Cardiac fibroblast (primary cell): ENCODE results near the gene SMAD3.

Experiments
- DNase-seq, 2 donors: peaks; one replicate each; pipeline versions ENCODE4 v3.0.0 to v3.0.0-alpha.2; 2010; ENCODE audit warnings: low read depth in 2 of 2
- H3K4me3 ChIP-seq, 2 donors: replicated peaks in 1 of 2; 1 replicate in 1 of 2; 2 replicates in 1 of 2; pipeline ENCODE4 v1.5.1; 2011; ENCODE audit warnings: low read depth in 2 of 2, low read length in 2 of 2, mild to moderate bottlenecking in 2 of 2, moderate library complexity in 1 of 2
- TF ChIP-seq, protein P1 (sequence below): IDR thresholded peaks from one replicate; pipeline ENCODE4 v1.5.1; 2011; ENCODE audit warnings: low read depth, mild to moderate bottlenecking, low read length, inconsistent platforms

SMAD3 gene

DNA sequence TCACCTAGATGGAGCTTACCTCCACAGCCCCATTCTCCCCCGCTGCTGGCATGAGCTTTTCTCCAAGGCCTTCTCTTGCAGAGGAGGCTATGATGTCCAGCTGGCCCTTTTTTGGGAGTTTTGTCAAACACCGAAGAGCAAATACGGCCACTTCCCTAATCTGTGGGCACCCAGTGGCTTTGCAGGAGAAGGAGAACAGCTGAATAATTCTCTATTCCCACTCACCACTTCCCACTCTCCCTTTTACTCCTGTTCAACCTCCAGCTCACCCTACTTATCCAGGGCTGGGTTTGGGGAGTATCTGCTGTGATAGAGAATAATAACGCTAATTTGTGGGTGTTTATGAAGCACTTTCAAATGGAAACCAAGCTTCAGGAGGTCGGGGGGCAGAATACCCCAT is 96.0 kb downstream of the SMAD3 start:
- no peak for DNase-seq
- TF ChIP-seq, protein P1, sequence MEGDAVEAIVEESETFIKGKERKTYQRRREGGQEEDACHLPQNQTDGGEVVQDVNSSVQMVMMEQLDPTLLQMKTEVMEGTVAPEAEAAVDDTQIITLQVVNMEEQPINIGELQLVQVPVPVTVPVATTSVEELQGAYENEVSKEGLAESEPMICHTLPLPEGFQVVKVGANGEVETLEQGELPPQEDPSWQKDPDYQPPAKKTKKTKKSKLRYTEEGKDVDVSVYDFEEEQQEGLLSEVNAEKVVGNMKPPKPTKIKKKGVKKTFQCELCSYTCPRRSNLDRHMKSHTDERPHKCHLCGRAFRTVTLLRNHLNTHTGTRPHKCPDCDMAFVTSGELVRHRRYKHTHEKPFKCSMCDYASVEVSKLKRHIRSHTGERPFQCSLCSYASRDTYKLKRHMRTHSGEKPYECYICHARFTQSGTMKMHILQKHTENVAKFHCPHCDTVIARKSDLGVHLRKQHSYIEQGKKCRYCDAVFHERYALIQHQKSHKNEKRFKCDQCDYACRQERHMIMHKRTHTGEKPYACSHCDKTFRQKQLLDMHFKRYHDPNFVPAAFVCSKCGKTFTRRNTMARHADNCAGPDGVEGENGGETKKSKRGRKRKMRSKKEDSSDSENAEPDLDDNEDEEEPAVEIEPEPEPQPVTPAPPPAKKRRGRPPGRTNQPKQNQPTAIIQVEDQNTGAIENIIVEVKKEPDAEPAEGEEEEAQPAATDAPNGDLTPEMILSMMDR: no peak
- no peak overlapping the region for H3K4me3 ChIP-seq

DNA sequence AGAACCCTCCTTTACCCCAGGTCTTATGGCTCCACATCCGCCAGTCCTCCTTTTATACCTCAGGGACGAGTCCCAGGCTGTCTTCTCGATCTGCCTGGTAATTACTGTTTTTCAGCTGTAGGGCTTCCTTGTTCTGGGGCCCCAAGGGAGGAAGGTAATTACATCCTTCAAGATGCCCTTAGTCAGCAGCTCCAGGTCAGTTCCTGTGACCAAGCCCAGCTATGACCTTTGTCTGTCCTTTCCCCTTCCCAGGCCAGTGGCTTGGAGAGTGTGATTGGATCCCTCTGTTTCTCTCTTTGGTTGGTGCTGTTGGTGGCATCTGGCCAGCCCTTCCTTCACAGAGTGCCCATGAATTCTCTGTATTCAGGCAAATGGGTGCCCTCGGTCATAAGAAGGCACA is 96.5 kb downstream of the SMAD3 start:
- no peak overlapping the region for H3K4me3 ChIP-seq
- TF ChIP-seq, protein P1: no peak
- DNase-seq: peak in 1 of 2 donors; percentile 26

DNA sequence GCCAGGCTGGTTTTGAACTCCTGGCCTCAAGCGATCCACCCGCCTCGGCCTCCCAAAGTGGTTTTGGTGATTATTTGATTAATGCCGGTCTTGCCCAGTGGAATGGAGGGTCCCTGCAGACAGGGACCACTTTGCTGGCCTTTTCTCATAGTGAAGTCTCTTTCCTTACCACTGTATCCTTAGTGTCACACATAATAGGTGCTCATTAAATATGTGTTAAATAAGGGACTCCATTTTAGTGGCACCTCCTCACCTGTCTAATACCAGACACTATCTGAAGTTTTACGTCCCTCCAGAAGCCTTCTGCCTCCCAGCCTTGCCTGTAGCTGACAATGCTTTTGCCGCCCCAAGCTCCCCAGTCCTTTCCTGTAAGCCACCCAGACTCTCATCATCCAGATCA is 97.8 kb downstream of the SMAD3 start:
- no peak for DNase-seq
- TF ChIP-seq, protein P1: no peak
- no peak overlapping the region for H3K4me3 ChIP-seq

DNA sequence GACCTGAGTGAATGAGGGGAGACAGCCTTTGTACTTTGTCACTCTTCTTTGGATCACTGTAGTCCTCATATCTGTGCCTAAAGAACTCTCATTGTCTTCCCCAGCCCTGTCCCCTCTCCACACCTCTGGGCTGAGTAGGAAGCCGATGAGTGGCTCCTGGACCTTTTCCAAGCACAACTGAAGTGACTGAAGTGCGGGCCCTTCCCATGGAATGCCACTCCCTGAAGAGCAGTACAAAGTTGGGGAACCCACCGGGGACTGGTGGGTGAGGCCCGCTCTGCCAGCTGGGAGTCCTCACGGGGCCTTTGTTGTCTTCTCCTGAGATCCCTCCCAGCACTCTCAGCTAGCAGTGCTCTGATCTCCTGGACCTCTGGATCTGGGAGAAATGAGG is 99.0 kb downstream of the SMAD3 start:
- no peak overlapping the region for H3K4me3 ChIP-seq
- TF ChIP-seq, protein P1: no peak

DNA sequence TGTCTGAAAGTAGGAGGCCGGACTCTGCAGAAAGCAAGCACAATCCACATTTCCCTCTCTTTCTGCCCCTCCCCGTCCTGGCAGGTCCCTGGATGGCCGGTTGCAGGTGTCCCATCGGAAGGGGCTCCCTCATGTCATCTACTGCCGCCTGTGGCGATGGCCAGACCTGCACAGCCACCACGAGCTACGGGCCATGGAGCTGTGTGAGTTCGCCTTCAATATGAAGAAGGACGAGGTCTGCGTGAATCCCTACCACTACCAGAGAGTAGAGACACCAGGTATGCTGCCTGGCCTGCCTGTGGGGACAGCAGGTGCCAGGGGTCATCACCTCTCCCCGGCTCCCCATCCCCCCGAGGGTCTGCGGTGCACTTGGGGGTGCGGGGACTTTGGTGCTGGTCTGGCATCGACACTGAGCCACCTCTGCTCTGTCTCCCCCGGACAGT is 99.4 kb downstream of the SMAD3 start:
- TF ChIP-seq, protein P1: peak; percentile 18
- no peak for DNase-seq
- no peak overlapping the region for H3K4me3 ChIP-seq

More for the DNA sequence above, 99.0 kb downstream of the SMAD3 start:
- DNase-seq: peak; percentile 50 to 61

DNA sequence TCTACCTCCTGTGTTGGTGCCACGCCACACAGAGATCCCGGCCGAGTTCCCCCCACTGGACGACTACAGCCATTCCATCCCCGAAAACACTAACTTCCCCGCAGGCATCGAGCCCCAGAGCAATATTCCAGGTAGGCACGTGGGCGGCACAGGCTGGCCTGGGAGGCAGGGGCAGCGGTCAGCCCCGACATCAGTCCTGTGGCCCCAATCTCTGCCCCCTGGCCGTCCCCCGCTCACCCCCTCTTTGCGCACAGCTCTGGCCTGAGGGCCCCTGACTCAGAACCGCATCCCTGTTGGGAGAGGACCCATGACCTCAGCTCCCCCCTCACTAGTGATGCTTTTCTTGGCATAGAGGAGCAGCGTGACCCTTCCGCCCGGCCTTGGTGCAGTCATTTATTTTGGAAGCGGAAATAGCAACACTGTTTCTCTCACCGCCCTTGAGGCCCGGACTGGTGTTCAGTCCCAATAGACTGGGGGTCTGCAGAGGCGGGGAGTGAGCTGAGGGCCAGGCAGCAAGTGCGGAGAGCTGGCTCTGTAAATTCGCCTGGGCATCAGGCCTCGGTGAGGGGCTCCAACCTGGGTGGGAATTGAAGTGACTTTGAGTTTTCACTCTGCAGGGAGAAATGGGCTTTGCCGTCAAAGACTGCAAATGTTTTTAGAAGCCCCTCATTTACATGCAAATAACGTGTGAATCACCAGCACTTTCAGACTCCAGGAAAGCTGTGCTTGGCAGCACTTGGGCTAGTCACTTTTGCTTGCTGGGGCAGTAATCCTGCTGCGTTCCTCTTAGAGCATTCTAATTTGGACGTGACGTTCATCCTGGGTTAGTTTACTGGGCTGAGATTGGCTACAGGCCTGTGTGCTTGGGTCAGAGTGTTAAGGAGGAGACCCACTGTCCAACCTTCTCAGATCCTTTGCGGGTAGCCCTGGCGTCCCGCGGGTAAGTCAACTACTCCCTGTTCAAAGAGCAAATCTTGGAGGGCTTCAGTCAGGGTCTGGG is 100.2 kb downstream of the SMAD3 start:
- no peak overlapping the region for H3K4me3 ChIP-seq
- DNase-seq: peak; percentile 75 to 91
- TF ChIP-seq, protein P1: no peak
